ENCODE data around the gene AP3S2.
A peak's percentile ranks its signal among the peaks of the same experiment; 100 is the strongest.
"Not testable (repeated sequence)": the region's sequence is repeated elsewhere in the genome, so short reads cannot be mapped to it uniquely, and the experiment has no call there.

AP3S2 gene

DNA sequence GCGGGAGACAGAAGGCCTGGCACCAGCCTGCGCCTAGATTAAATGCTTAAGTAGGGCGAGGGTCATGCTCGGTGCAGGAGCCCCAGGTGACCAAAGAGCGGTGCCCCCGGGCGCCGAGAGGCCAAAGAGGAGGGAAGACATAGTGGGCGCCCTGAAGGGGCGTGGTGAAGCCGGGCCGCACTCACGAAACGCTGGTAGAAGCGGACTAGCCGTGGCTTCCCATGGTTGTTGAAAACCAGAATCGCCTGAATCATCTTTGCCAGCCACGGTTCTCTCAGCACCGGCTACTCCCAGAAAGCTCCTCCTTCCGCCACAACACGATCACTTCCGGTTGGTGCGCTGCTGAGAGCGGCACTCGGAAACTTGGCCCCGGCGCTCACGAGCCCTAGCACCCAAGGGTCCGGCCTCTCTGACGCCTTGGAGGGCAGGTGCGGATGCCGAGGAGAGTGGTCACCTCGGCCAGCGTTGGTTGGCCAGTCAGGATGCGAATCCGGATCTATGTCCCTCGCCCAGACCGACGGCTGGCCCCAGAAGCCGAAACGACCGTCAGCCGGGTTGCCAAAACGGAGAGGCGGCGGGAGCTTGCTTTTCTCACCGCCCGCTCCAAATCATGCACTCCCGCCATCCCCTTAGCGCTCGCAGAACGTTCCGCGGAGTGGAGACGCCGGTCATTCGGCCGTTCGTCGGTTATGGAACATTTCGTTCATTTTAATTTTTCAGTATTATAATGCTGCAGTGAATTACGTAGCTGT is at the start of gene AP3S2:
TSS of gene AP3S2 (minus strand) at position 299 of the 752 bp plus-strand sequence. CDS start at position 254, 45 bp downstream.
- H3K9ac ChIP-seq (ENCODE audit: low read length) = peak within 1 kb of the TSS; percentile 95
- peak; percentile 97 for DNase-seq (ENCODE audit: low read depth)
- no peaks in the 10 kb centered on the region for H3K27me3 ChIP-seq (replicated peaks; ENCODE audit: control insufficient read depth, insufficient read depth, low read length)

GRCh38 chr15:89939910-89940309 is 46.1 kb upstream of the AP3S2 start:
- no peaks in the 10 kb centered on the region for H3K4me1 ChIP-seq (ENCODE audit: control insufficient read depth, insufficient read depth, low read length)
- no peak overlapping the region for H3K4me3 ChIP-seq (ENCODE audit: low read length)
- no peak overlapping the region for H3K9ac ChIP-seq (ENCODE audit: low read length)
- DNase-seq (ENCODE audit: low read depth) = no peak
- no peaks in the 10 kb centered on the region for H3K27me3 ChIP-seq (replicated peaks; ENCODE audit: control insufficient read depth, insufficient read depth, low read length)
- no peaks in the 10 kb centered on the region for H3K9me3 ChIP-seq (ENCODE audit: control insufficient read depth, low read length)
- no peaks in the 10 kb centered on the region for H3K36me3 ChIP-seq (ENCODE audit: control insufficient read depth, insufficient read depth, low read length, severe bottlenecking)

More for the DNA sequence above, at the start of gene AP3S2:
- H3K4me1 ChIP-seq (ENCODE audit: control insufficient read depth, insufficient read depth, low read length) = peaks cover 11% of the 10 kb centered on the region
- no peaks in the 10 kb centered on the region for H3K9me3 ChIP-seq (ENCODE audit: control insufficient read depth, low read length)
- peak within 1 kb of the TSS; percentile 94 for H3K4me3 ChIP-seq (ENCODE audit: low read length)
- H3K36me3 ChIP-seq (ENCODE audit: control insufficient read depth, insufficient read depth, low read length, severe bottlenecking) = peaks cover 3% of the 10 kb centered on the region

DNA sequence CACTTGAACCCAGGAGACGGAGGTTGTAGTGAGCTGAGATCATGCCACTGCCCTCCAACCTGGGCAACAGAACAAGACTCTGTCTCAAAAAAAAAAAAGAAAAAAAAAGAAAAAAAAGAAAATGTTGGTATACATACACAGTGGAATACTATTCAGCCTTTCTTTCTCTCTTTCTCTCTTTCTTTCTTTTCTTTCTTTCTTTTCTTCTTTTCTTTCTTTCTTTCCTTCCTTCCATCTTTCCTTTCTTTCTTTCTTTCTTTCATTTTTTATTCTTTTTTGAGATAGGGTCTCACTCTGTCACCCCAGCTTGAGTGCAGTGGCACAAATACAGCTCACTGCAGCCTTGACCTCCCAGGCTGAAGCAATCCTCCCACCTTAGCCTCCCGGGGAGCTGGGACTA is 45.6 kb upstream of the AP3S2 start:
- not testable (repeated sequence) for H3K27me3 ChIP-seq (replicated peaks; ENCODE audit: control insufficient read depth, insufficient read depth, low read length); H3K4me1 ChIP-seq (ENCODE audit: control insufficient read depth, insufficient read depth, low read length); H3K9ac ChIP-seq (ENCODE audit: low read length); H3K9me3 ChIP-seq (ENCODE audit: control insufficient read depth, low read length); H3K36me3 ChIP-seq (ENCODE audit: control insufficient read depth, insufficient read depth, low read length, severe bottlenecking); DNase-seq (ENCODE audit: low read depth); H3K4me3 ChIP-seq (ENCODE audit: low read length)

- H3K9ac ChIP-seq (ENCODE audit: low read length) = no peak overlapping the region
- H3K4me3 ChIP-seq (ENCODE audit: low read length) = no peak overlapping the region
- no peaks in the 10 kb centered on the region for H3K9me3 ChIP-seq (ENCODE audit: control insufficient read depth, low read length)
- no peaks in the 10 kb centered on the region for H3K27me3 ChIP-seq (replicated peaks; ENCODE audit: control insufficient read depth, insufficient read depth, low read length)
- no peaks in the 10 kb centered on the region for H3K36me3 ChIP-seq (ENCODE audit: control insufficient read depth, insufficient read depth, low read length, severe bottlenecking)
- H3K4me1 ChIP-seq (ENCODE audit: control insufficient read depth, insufficient read depth, low read length) = no peaks in the 10 kb centered on the region
- DNase-seq (ENCODE audit: low read depth) = no peak
Observed at GRCh38 chr15:89937365-89938350, 43.9 kb upstream of the AP3S2 start.

DNA sequence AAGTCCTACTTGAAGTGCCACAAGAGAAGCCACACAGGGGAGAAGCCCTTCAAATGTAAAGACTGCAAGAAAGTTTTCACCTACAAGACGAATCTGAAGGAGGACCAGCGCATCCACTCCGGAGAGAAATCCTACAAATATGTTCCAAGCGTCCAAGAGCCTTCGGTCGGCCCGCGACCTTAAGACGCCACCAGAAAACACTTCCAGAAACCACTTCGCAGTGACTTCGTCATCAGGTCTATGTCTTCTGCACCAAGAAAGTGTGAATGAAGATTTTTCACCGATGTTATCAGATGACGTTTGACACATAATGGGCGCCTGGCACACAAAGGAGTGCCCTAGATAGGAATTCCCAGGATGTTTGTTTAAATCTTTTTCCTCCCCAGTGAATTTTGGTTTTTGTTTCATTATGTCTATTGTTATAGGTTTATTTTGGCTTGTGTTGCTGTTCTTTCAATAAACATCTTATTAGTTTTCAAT is 43.0 kb upstream of the AP3S2 start:
- H3K36me3 ChIP-seq (ENCODE audit: control insufficient read depth, insufficient read depth, low read length, severe bottlenecking) = no peaks in the 10 kb centered on the region
- H3K27me3 ChIP-seq (replicated peaks; ENCODE audit: control insufficient read depth, insufficient read depth, low read length) = no peaks in the 10 kb centered on the region
- DNase-seq (ENCODE audit: low read depth) = no peak
- H3K9ac ChIP-seq (ENCODE audit: low read length) = no peak overlapping the region
- no peak overlapping the region for H3K4me3 ChIP-seq (ENCODE audit: low read length)
- no peaks in the 10 kb centered on the region for H3K4me1 ChIP-seq (ENCODE audit: control insufficient read depth, insufficient read depth, low read length)
- H3K9me3 ChIP-seq (ENCODE audit: control insufficient read depth, low read length) = no peaks in the 10 kb centered on the region

GRCh38 chr15:89936051-89936785 is 42.4 kb upstream of the AP3S2 start:
- no peak for DNase-seq (ENCODE audit: low read depth)
- Histone ChIP-seq H3K4me1 (ENCODE audit: control insufficient read depth, insufficient read depth, low read length) (no peaks in the 10 kb centered on the region), H3K36me3 (ENCODE audit: control insufficient read depth, insufficient read depth, low read length, severe bottlenecking) (no peaks in the 10 kb centered on the region), H3K9ac (ENCODE audit: low read length) (no peak overlapping the region), H3K4me3 (ENCODE audit: low read length) (no peak overlapping the region), H3K9me3 (ENCODE audit: control insufficient read depth, low read length) (no peaks in the 10 kb centered on the region), H3K27me3 (replicated peaks; ENCODE audit: control insufficient read depth, insufficient read depth, low read length) (no peaks in the 10 kb centered on the region)

- Histone ChIP-seq H3K9me3 (ENCODE audit: control insufficient read depth, low read length) (no peaks in the 10 kb centered on the region), H3K36me3 (ENCODE audit: control insufficient read depth, insufficient read depth, low read length, severe bottlenecking) (no peaks in the 10 kb centered on the region), H3K9ac (ENCODE audit: low read length) (no peak overlapping the region), H3K27me3 (replicated peaks; ENCODE audit: control insufficient read depth, insufficient read depth, low read length) (no peaks in the 10 kb centered on the region), H3K4me1 (ENCODE audit: control insufficient read depth, insufficient read depth, low read length) (no peaks in the 10 kb centered on the region), H3K4me3 (ENCODE audit: low read length) (no peak overlapping the region)
- no peak for DNase-seq (ENCODE audit: low read depth)
Observed at GRCh38 chr15:89932880-89933279, 39.1 kb upstream of the AP3S2 start.

GRCh38 chr15:89928421-89928820 is 34.6 kb upstream of the AP3S2 start:
- Histone ChIP-seq H3K4me3 (ENCODE audit: low read length) (no peak overlapping the region), H3K4me1 (ENCODE audit: control insufficient read depth, insufficient read depth, low read length) (peaks cover 5% of the 10 kb centered on the region), H3K9ac (ENCODE audit: low read length) (no peak overlapping the region), H3K36me3 (ENCODE audit: control insufficient read depth, insufficient read depth, low read length, severe bottlenecking) (no peaks in the 10 kb centered on the region), H3K9me3 (ENCODE audit: control insufficient read depth, low read length) (no peaks in the 10 kb centered on the region), H3K27me3 (replicated peaks; ENCODE audit: control insufficient read depth, insufficient read depth, low read length) (no peaks in the 10 kb centered on the region)
- DNase-seq (ENCODE audit: low read depth) = no peak

DNA sequence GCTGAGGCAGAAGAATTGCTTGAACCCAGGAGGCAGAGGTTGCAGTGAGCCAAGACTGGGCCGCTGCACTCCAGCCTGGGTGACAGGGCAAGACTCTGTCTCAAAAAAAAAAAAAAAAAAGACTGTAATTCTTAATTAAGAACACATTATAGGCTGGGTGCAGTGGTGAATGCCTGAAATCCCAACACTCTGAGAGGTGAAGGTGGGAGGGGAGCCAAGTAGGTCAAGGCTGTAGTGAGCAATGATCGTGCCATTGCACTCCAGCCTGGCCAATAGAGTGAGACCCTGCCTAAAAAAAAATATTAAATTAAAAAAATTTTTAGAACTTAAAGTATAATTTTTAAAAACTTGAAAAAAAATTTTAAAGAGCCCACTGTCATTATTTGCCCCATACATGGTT is 32.4 kb upstream of the AP3S2 start:
- Histone ChIP-seq H3K36me3 (ENCODE audit: control insufficient read depth, insufficient read depth, low read length, severe bottlenecking) (no peaks in the 10 kb centered on the region), H3K27me3 (replicated peaks; ENCODE audit: control insufficient read depth, insufficient read depth, low read length) (no peaks in the 10 kb centered on the region), H3K4me3 (ENCODE audit: low read length) (no peak overlapping the region), H3K9me3 (ENCODE audit: control insufficient read depth, low read length) (no peaks in the 10 kb centered on the region), H3K4me1 (ENCODE audit: control insufficient read depth, insufficient read depth, low read length) (peaks cover 5% of the 10 kb centered on the region), H3K9ac (ENCODE audit: low read length) (no peak overlapping the region)
- peak; percentile 33 for DNase-seq (ENCODE audit: low read depth)

DNA sequence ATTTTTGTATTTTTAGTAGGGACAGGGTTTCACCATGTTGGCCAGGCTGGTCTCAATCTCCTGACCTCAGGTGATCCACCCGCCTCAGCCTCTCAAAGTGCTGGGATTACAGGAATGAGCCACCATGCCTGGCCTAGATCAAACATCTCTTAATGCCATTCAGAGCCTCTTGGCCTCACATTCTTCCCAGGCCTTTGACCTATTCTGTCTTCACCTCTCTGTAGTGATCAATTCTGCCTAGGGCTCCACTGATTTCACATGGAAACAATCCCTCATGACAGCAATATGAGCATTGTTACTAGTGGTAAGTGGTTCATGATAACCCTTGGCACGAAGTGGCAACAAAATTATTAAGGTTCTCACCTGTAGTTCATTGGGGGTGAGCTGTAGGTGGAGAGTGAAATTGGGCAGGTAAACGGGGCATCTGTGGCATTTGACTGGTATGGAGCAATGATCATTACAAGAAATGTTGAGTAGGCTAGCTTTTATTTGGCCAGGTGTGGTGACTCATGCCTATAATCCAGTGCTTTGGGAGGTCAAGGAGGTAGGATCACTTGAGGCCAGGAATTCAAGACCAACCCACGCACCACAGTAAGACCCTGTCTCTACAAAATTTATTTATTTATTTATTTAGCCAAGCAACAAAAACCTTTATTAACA is 23.8 kb upstream of the AP3S2 start:
- Histone ChIP-seq H3K36me3 (ENCODE audit: control insufficient read depth, insufficient read depth, low read length, severe bottlenecking) (no peaks in the 10 kb centered on the region), H3K4me1 (ENCODE audit: control insufficient read depth, insufficient read depth, low read length) (peaks cover 5% of the 10 kb centered on the region)

More for the DNA sequence above, 23.8 kb upstream of the AP3S2 start:
- Histone ChIP-seq H3K4me3 (ENCODE audit: low read length) (no peak overlapping the region), H3K27me3 (replicated peaks; ENCODE audit: control insufficient read depth, insufficient read depth, low read length) (no peaks in the 10 kb centered on the region), H3K9me3 (ENCODE audit: control insufficient read depth, low read length) (no peaks in the 10 kb centered on the region), H3K9ac (ENCODE audit: low read length) (no peak overlapping the region)
- DNase-seq (ENCODE audit: low read depth) = no peak
